SW 1271 (cell line): ENCODE results near the gene GID4.
"Not testable (repeated sequence)": the region's sequence is repeated elsewhere in the genome, so short reads cannot be mapped to it uniquely, and the experiment has no call there.

Experiments used
- DNase-seq, 2 experiments: peaks; one replicate each; lab custom pipeline; 2025; lab: John Stamatoyannopoulos, UW

GID4 gene

DNA sequence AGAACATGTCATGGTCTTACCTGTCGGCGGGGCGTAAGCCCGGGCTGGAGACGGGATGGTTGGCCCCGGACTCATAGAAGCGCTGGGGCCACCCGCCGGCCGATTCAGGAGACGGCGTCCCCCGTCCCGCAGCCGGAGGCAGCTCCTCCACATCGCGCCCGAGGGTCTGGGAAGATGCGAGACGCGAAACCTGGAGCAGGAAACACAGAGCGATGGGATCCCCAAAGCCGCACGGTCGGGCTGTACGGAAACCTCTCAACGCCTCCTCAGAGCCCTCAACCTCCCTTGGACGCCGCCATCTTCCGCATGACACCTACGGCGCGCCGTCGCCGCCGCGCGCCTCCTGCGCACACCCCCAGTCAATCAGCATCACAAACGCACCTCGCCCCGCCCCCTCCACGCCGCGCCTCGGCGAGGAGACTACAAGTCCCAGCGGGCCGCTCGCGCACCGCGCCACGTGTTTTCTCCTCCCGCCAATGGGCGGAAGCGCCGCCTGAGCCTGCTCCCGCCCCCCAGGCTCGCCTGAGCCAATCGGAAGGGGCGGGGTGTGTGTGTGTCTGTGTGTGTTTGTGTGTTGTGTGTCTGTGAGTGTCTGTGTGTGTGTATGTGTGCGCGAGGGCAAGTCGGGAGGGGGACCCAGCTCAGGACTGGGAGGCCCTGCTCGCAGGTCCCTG, at the start of gene GID4, which contains the start of gene ATPAF2:
Gene GID4 (plus strand): TSS at position 548 of the 674 bp plus-strand sequence. CDS start 57 bp downstream, at position 605.
Gene ATPAF2 (minus strand): TSS at position 308 of the 674 bp plus-strand sequence. CDS start 155 bp downstream, at position 153.
- peak; percentile 100 for DNase-seq

- no peak for DNase-seq
Measured at GRCh38 chr17:17989618-17990017, 49.6 kb upstream of the GID4 start.

DNA sequence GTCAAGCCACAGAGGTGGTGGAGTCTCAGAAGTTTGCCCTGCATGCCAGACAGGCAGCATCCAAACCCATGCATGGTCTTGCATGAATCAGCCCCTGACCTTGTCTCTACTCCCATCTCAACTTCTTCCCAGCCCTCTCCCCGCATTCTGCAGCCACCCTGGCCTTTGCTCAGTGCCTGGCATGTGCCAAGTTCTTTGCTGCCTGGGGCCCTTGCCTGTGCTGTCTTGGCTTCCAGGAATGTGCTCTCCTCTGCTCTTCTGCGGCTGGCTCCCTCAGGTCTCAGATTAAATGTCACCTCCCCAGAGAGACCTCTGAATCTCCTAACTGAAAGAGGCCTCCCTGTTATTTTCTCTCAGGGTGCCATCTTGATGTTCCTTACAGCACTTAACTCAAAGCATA, 48.9 kb upstream of the GID4 start:
- DNase-seq = no peak

DNA sequence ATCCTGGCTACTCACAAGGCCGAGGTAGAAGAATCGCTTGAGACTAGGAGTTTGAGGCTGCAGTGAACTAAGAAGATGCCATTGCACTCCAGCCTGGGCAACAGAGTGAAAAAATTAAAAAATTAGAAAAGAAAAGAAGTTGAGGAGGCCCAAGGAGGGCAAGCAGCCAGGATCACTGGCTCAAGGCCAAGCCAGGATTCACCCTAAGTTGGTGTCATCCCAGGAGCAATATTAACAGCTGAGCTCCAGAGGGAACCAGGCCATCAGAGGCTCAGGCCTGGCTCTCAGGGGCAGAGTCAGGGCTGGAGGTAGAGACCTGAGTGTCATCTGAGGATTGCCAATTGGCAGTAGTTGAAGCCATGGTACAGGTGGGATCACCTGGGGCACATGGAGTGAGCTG, 45.8 kb upstream of the GID4 start:
- no peak for DNase-seq

GRCh38 chr17:17993852-17994251, 45.4 kb upstream of the GID4 start:
- DNase-seq = no peak

DNA sequence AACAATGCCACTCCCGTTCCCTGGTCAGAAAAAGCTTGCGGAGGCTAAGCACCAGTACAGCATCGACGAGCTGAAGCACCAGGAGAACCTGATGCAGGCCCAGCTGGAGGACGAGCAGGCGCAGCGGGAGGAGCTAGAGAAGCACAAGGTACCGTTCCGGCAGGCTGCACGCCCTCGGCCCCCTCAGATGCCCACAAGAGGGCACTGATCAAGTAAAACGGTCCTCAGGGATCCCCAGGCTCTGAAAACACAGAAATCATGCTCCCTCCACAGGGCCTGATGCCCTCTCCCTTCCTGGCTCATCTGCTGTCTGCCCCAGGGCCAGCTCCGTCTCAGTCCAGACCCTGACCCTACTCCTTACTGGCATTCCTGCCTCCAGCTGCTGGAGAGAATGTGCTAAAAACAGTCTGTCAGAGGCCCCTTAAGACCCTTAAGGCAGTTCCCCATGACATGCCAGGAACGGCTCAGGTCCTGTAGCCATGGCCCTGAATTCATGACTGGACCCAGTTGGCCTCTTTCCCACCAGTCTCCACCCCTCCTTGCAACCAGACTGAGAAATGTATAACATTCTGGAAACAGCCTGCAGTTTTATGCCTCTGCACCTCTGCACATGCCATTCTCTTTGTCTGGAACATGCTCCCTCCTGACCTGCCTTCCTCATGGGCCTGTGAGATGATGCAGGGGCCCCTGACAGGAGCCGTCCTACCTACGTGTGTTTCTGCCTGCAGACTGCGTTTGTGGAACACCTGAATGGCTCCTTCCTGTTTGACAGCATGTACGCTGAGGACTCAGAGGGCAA, 44.7 kb upstream of the GID4 start:
- peak in 1 of 2 experiments; percentile 31 for DNase-seq

- not testable (repeated sequence) for DNase-seq
Measured at GRCh38 chr17:17995887-17996286, 43.3 kb upstream of the GID4 start.

- no peak for DNase-seq
Measured at GRCh38 chr17:17998934-17999333, 40.3 kb upstream of the GID4 start.

GRCh38 chr17:17999364-18000029, 39.7 kb upstream of the GID4 start:
- DNase-seq = no peak

DNA sequence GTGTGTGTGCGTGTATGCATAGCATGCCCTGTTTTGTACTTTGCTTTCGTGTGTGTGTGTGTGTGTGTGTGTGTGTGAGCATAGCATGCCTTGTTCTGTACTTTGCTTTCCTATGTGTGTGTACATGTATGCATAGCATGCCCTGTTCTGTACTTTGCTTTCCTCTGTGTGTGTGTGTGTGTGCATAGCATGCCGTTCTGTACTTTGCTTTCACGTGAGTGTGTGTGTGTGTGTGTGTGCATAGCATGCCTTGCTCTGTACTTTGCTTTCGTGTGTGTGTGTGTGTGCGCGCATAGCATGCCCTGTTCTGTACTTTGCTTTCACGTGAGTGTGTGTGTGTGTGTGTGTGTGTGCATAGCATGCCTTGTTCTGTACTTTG, 39.2 kb upstream of the GID4 start:
- no peak for DNase-seq

DNA sequence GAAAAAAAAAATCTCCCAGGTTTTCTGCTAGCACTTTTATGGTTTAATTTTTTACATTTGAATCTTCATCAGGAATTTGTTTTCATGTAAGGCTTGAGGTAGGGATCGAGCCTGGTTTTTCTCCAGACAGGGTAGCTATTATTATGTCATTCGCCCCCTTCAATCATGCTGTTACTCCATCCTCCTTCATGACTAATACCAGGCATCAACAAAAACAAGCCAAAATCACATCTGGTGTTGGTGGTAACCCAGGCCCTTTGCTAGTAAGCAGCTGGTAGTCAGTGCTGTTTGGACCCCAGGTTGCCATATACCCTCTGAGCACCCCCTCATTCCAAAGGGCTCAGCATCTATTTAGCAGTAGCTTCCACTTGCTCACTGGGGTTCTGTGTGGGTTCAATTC, 37.0 kb upstream of the GID4 start:
- DNase-seq = no peak

DNA sequence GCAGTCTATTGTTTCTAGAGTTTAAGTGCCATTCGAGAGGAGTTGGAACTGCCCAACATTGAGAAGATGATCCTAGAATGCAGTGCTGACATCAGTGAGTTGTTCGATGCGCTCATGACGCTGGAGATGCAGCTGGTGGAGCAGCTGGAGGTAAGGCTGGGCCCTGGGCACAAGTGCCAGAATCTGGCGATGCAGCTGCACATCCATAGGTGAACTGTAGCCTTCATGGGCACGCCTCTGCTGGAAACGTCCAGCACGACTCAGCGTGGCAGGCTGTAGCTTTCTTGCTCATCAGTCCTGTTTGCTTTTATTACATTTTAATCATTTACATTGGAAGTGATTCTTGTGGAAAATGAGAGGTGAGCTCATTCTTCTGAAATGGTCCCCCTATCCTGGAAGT, 34.9 kb upstream of the GID4 start:
- no peak for DNase-seq

DNA sequence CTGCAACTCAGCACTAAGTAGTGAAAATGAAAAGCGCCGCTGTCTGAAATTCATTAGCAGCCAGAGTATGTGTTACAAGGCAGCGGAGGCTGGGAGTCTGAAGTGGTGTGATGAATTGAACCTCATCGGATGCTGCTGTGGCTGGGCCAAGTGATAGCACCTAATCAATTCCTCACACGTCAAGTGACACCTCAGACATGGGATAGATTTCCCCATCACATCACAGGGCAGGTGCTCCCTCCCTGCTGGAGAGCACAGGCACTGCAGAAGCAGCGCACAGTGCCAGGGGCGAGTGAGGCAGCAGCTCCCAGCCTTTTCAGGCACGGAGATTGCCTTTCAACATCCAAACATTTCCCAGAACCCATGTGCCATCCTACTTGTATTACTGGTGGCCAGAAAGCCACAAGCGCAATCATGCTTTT, 34.3 kb upstream of the GID4 start:
- no peak for DNase-seq

DNA sequence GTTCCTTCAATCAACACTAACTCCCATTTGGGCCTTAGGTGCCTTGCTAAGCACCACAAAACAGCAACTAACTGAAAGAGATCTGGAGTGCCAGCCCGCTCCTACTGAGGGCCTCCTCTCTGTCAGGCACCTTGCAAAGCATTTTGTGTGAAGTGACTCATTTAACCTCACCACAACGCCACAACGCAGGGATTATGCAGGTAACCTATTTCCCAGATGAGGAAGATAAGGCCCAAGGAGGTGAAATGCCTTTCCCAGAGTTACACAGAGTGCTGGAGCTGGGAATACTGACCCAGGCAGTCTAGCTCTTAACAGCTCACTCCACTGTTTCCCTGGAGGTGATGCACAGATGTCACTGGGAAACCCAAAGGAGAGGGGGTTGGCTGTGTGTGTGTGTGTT, 33.7 kb upstream of the GID4 start:
- no peak for DNase-seq

DNA sequence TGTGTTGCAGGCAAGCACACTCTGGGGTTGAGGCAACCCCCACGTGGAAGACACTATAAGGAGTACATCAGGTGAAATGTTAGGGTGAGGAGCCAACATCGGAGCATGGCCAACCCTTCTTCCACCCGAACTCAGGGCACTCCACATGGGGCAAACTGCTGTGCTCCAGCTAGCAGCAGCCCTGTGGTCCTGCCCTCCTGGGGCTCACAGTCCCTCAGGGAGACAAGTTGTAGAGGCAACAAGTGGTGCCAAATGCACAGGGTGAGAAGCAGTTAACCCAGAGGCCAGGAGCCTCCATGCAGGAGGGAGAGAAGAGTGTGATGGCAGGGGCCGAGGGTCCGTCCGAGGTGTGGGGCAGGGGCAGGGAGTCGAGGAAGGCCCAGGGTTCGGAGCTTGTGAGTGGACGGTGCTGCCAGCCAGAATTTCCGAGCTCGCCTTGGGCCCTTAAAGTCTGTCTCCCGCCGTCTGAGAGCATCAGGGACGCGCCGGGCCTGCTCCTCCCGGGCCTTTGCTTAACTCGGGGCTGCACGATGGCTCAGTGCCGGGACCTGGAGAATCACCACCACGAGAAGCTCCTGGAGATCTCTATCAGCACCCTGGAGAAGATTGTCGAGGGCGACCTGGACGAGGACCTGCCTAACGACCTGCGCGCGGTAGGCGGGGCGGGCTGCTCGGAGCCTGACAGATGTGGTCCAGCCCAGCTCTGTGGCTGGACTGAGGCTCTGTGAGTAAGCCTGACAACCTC, 32.5 kb upstream of the GID4 start:
- no peak for DNase-seq

DNA sequence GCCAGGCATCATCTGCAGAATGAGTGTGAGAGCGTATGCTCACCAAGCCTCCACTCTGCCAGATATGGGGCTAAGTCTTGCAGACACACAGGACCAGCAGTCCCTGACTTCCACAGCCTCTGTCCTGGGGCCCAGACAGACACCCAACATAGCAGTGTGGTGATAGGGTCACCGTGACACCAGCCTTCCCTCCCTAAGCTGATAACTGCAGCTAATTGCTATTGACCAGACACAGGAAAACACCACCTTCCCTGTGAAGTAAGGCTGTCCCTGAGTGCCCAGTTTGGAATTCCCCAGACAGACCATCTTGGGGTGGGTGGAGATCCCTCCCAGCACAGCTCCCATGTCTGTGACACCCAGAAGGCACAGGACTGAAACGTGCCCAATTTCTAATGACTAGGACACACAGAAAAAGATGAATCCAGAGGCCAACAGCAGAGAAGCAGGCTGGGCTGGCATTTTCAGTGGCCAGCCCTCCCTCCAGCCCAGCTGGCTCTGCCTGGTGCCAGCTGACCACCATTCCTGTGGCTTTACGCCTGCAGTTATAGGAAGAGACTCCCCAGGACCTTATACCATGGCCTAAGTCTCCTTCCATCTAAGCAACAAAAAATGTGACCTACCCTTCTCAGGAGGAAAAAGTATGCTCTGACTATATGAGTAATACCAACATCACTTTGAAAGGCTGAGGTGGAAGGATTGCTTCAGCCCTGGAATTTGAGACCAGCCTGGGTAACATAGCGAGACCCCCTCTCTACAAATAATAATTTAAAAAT, 30.5 kb upstream of the GID4 start:
- no peak for DNase-seq

- no peak for DNase-seq
Measured at GRCh38 chr17:18009609-18010420, 29.4 kb upstream of the GID4 start.

- DNase-seq = no peak
Measured at GRCh38 chr17:18011286-18011685, 27.9 kb upstream of the GID4 start.

GRCh38 chr17:18014006-18014405, 25.2 kb upstream of the GID4 start:
- DNase-seq = no peak

DNA sequence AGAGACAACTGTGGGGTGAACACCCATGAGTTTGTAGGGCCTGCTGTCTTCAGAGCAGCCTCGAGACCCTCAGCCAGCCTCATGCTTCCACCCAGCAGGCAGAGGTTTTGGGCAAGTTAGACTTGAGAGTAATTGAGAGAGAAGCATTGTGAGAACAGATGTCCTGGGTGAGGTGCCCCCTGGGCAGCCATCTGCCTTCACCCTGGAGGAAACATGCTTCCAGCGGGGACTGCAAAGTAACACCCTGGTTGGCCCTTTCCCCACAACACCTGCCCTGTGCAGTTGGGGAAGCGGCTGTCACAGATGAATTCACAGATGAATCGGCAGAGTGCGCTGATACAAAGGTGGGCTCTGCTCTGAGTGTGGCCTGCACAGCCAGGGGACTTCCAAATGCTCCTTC, 23.6 kb upstream of the GID4 start:
- no peak for DNase-seq

DNA sequence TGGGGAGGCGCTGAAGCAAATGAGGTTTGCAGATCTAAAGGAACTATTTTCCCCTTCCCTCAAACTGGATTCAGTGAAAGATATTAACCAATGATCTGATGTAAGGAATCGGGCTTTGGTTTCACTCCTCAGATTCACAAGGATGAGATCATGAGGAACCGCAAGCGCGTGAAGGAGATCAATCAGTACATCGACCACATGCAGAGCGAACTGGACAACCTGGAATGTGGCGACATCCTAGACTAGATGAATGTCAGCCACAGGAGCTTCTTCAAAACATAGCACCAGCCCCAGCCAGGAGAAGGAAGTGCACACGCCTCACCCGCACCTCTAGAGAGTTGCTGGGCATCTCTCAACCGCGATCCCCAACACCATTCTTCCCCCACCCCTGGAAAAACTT, 22.8 kb upstream of the GID4 start:
- no peak for DNase-seq
